Transverse colon (tissue), 4 donors: ENCODE data around the gene SLC13A3. TPM values are rescaled to one million over a fixed set of nuclear protein-coding genes. Genes with fewer than 3 reads are reported as not detected.

ENCODE experiments used
- DNase-seq: peaks from one replicate; pipeline ENCODE4 v3.0.0-alpha.2; 2019
- H3K27ac ChIP-seq, 4 donors: fragments of 200-600 bp; sonication (generic); 2 replicates each; pipeline ENCODE4 v1.5.1; 2016 to 2018; ENCODE audit warnings: inconsistent platforms in 4 of 4
- H3K27me3 ChIP-seq: fragments of 200-600 bp; sonication (generic); 2 replicates; pipeline ENCODE4 v1.5.1; 2017; ENCODE audit warnings: inconsistent platforms
- H3K36me3 ChIP-seq, 4 donors: fragments of 200-600 bp; sonication (generic); 2 replicates each; pipeline ENCODE4 v1.5.1; 2017 to 2019; ENCODE audit warnings: inconsistent platforms in 4 of 4
- H3K4me1 ChIP-seq, 4 donors: fragments of 200-600 bp; sonication (generic); 2 replicates each; pipeline ENCODE4 v1.5.1; 2017 to 2020; ENCODE audit warnings: inconsistent platforms in 4 of 4
- H3K4me3 ChIP-seq, 4 donors: fragments of 200-600 bp; sonication (generic); 1 replicate in 1 of 4; 2 replicates in 3 of 4; pipeline versions ENCODE4 v1.5.1 to v1.6.1; 2017 to 2019; ENCODE audit warnings: inconsistent platforms in 4 of 4
- H3K9me3 ChIP-seq, 2 donors: fragments of 200-600 bp; sonication (generic); 2 replicates each; pipeline ENCODE4 v1.5.1; 2017 to 2019; ENCODE audit warnings: inconsistent platforms in 2 of 2
- CTCF ChIP-seq, 5 experiments: fragments of 200-600 bp in 3 of 5; fragments of 450-650 bp in 2 of 5; sonication (generic) in 3 of 5; IDR thresholded peaks; 1 replicate in 2 of 5; 2 replicates in 3 of 5; pipeline ENCODE4 v1.5.1; 2016 to 2017; ENCODE audit warnings: antibody characterized with exemption in 5 of 5, inconsistent platforms in 3 of 5, mild to moderate bottlenecking in 2 of 5, moderate library complexity in 1 of 5
- EP300 ChIP-seq: sonication (generic); formaldehyde crosslinking; IDR thresholded peaks from one replicate; pipeline ENCODE4 v1.6.1; 2017; ENCODE audit warnings: antibody characterized with exemption, low read depth
- POLR2A ChIP-seq: fragments of 450-650 bp; IDR thresholded peaks from one replicate; pipeline ENCODE4 v1.6.1; 2016; ENCODE audit warnings: antibody characterized with exemption, mild to moderate bottlenecking, moderate library complexity
- POLR2AphosphoS5 ChIP-seq, 3 donors: sonication (generic); formaldehyde crosslinking; IDR thresholded peaks; one replicate each; pipeline ENCODE4 v1.6.1; 2016; ENCODE audit warnings: antibody characterized with exemption in 3 of 3
- whole genome bisulfite sequencing, 2 donors: methylation state at CpG; one replicate each; pipeline ENCODE4 v1.1.5; 2018; ENCODE audit warnings: low coverage in 1 of 2; 5-methylcytosine and 5-hydroxymethylcytosine counted together
- in situ Hi-C, 4 donors: fragments of 200-750 bp; cut with MboI; loops; one replicate each; pipeline versions ENCODE4 v1.15.0 to v1.15.1; 2017; ENCODE audit warnings: low sequenced_read_pairs in 3 of 4, low pct_ligation_motif_present in 1 of 4, low pct_unique_long_range_greater_than_20kb in 1 of 4
- intact Hi-C: fragments of 100-400 bp; cut with DNase I; formaldehyde crosslinking; loops from one replicate; pipeline ENCODE4 v1.15.1; 2023; ENCODE audit warnings: low total_unique reads
- total RNA-seq, 4 donors: library from RNA; depleted of rRNA; stranded (reverse); fragments of >200 nt; gene quantifications; one replicate each; pipeline ENCODE4 v1.1.0, GENCODE V29; 2016

SLC13A3 gene
- total RNA-seq, 4 donors from 2014 or later = 0.14 to 0.48 TPM; not detected in 2

DNA sequence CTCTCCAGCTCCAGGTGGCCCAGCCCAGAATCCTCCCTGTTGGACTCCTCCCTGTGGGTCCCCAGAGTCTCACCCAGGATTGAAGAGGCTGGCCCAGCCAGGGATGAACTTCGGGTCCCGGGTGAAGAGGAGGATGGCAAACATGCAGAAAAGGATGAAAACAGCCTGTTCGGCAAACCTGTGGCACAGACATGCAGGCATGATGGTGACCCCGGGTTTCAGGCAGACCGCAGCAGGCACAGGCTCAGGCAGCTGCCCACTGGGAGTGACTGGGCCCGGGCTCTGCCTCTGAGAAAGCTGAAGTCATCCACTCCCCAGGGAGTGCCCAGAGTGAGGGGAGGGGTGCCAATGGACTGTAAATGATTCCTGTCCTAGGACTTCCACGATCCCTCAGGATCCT, 63.3 kb downstream of the SLC13A3 start:
- H3K4me1 ChIP-seq = no peaks in the 10 kb centered on the region
- H3K36me3 ChIP-seq = no peaks in the 10 kb centered on the region
- no peak for TF ChIP-seq POLR2AphosphoS5 (IDR thresholded peaks at IDR 0.05)
- no peak for TF ChIP-seq CTCF (IDR thresholded peaks at IDR 0.05)
- no peak for TF ChIP-seq EP300
- TF ChIP-seq POLR2A = no peak
- H3K4me3 ChIP-seq = no peak overlapping the region
- H3K9me3 ChIP-seq = no peaks in the 10 kb centered on the region
- 70% methylated on average over 7 of the region's 7 CpGs; no CpG with 5 or more reads in 1 of the 2 donors for whole genome bisulfite sequencing, 2 donors
- intact Hi-C loops (no loop called here), in situ Hi-C loops (no loop called here)
- no peaks in the 10 kb centered on the region for H3K27me3 ChIP-seq
- DNase-seq = no peak
- H3K27ac ChIP-seq = no peak overlapping the region

- TF ChIP-seq POLR2AphosphoS5 (IDR thresholded peaks at IDR 0.05) = no peak
- no peak for TF ChIP-seq POLR2A
- no peak for TF ChIP-seq CTCF (IDR thresholded peaks at IDR 0.05)
- no peak for TF ChIP-seq EP300
- Histone ChIP-seq H3K27me3 (no peaks in the 10 kb centered on the region), H3K36me3 (no peaks in the 10 kb centered on the region), H3K9me3 (no peaks in the 10 kb centered on the region), H3K27ac (no peak overlapping the region), H3K4me3 (no peak overlapping the region), H3K4me1 (no peaks in the 10 kb centered on the region)
- intact Hi-C loops = no loop called here
- WGBS, 2 donors = 83 to 97% methylated on average over 3 to 5 of the region's 5 CpGs
- DNase-seq = no peak
- in situ Hi-C loops = no loop called here
Measured at GRCh38 chr20:46586724-46587123, 64.5 kb downstream of the SLC13A3 start.

- WGBS, 2 donors = 49% methylated on average over 2 of the region's 2 CpGs
- no peak for DNase-seq
- Histone ChIP-seq H3K4me3 (no peak overlapping the region), H3K27ac (no peak overlapping the region), H3K27me3 (no peaks in the 10 kb centered on the region), H3K4me1 (no peaks in the 10 kb centered on the region), H3K36me3 (no peaks in the 10 kb centered on the region), H3K9me3 (no peaks in the 10 kb centered on the region)
- in situ Hi-C loops (no loop called here), intact Hi-C loops (no loop called here)
- TF ChIP-seq CTCF (IDR thresholded peaks at IDR 0.05) (no peak), EP300 (no peak), POLR2AphosphoS5 (IDR thresholded peaks at IDR 0.05) (no peak), POLR2A (no peak)
Measured at GRCh38 chr20:46584508-46584907, 66.8 kb downstream of the SLC13A3 start.

- TF ChIP-seq POLR2A = no peak
- no peak for TF ChIP-seq POLR2AphosphoS5 (IDR thresholded peaks at IDR 0.05)
- no peak for TF ChIP-seq EP300
- TF ChIP-seq CTCF (IDR thresholded peaks at IDR 0.05) = no peak
- Histone ChIP-seq H3K27me3 (no peaks in the 10 kb centered on the region), H3K36me3 (no peaks in the 10 kb centered on the region), H3K4me3 (no peak overlapping the region), H3K27ac (no peak overlapping the region), H3K4me1 (no peaks in the 10 kb centered on the region), H3K9me3 (no peaks in the 10 kb centered on the region)
- 79 to 100% methylated on average over 1 to 17 of the region's 17 CpGs for WGBS, 2 donors
- intact Hi-C loops = no loop called here
- in situ Hi-C loops = no loop called here
- no peak for DNase-seq
Measured at GRCh38 chr20:46583411-46584214, 67.6 kb downstream of the SLC13A3 start.
